ENCODE data around the gene FIS1.
"Not testable (repeated sequence)": the region's sequence is repeated elsewhere in the genome, so short reads cannot be mapped to it uniquely, and the experiment has no call there.

FIS1 gene

GRCh38 chr7:101255796-101256195, 10.9 kb upstream of the FIS1 start:
- no peak for FAIRE-seq

GRCh38 chr7:101253199-101253598, 8.3 kb upstream of the FIS1 start:
- not testable (repeated sequence) for FAIRE-seq

GRCh38 chr7:101251871-101252659, 7.2 kb upstream of the FIS1 start:
- peak; percentile 82 for FAIRE-seq

GRCh38 chr7:101250324-101250723, 5.4 kb upstream of the FIS1 start:
- FAIRE-seq = no peak

GRCh38 chr7:101248276-101248675, 3.4 kb upstream of the FIS1 start:
- FAIRE-seq = no peak

- no peak for FAIRE-seq
Measured at GRCh38 chr7:101245147-101245668, 327 bp upstream of the FIS1 start.

- no peak for FAIRE-seq
Measured at GRCh38 chr7:101243646-101244374, 1.1 kb downstream of the FIS1 start.

- FAIRE-seq = no peak
Measured at GRCh38 chr7:101241443-101242349, 3.2 kb downstream of the FIS1 start.

- no peak for FAIRE-seq
Measured at GRCh38 chr7:101241015-101241363, 3.9 kb downstream of the FIS1 start.

- no peak for FAIRE-seq
Measured at GRCh38 chr7:101240226-101241014, 4.5 kb downstream of the FIS1 start.

GRCh38 chr7:101239951-101240220, 5.0 kb downstream of the FIS1 start:
- FAIRE-seq = no peak

- no peak for FAIRE-seq
Measured at GRCh38 chr7:101239191-101239950, 5.5 kb downstream of the FIS1 start.

- no peak for FAIRE-seq
Measured at GRCh38 chr7:101238226-101239182, 6.4 kb downstream of the FIS1 start.

- no peak for FAIRE-seq
Measured at GRCh38 chr7:101237206-101238067, 7.4 kb downstream of the FIS1 start, which contains the start of gene CLDN15. Gene CLDN15, minus strand, starts transcription at chr7:101237802. Its CDS starts 221 bp downstream, at chr7:101237581.

GRCh38 chr7:101236292-101236835, 8.5 kb downstream of the FIS1 start:
- no peak for FAIRE-seq

GRCh38 chr7:101235522-101235921, 9.4 kb downstream of the FIS1 start:
- no peak for FAIRE-seq

- no peak for FAIRE-seq
Measured at GRCh38 chr7:101235050-101235449, 9.8 kb downstream of the FIS1 start.

- no peak for FAIRE-seq
Measured at GRCh38 chr7:101234636-101235035, 10.2 kb downstream of the FIS1 start.

All from islet of Langerhans (tissue), 1 donor.